ENCODE results near the gene SCLY.
"Not testable (repeated sequence)": the region's sequence is repeated elsewhere in the genome, so short reads cannot be mapped to it uniquely, and the experiment has no call there.

The SCLY gene

GRCh38 chr2:238032755-238033337 lies 28.0 kb upstream of the SCLY start:
- Histone ChIP-seq H3K27me3 (ENCODE audit: control insufficient read depth, insufficient read depth, low read length) (no peaks in the 10 kb centered on the region), H2AFZ (no peak overlapping the region), H3K9me3 (ENCODE audit: control insufficient read depth, low read length) (no peaks in the 10 kb centered on the region), H3K4me3 (ENCODE audit: low read depth, low read length) (no peak overlapping the region), H3K9ac (no peak overlapping the region), H3K4me1 (peaks cover 37% of the 10 kb centered on the region), H3K79me2 (no peaks in the 10 kb centered on the region), H3K4me2 (ENCODE audit: low read length) (no peak overlapping the region), H3K27ac (peak overlapping the region; percentile 98), H3K36me3 (ENCODE audit: control insufficient read depth, insufficient read depth, low read length) (no peaks in the 10 kb centered on the region)
- no peak for TF ChIP-seq CTCF (IDR thresholded peaks at IDR 0.05)

- H3K9me3 ChIP-seq (ENCODE audit: control insufficient read depth, low read length); H3K9ac ChIP-seq; H3K4me2 ChIP-seq (ENCODE audit: low read length); H3K36me3 ChIP-seq (ENCODE audit: control insufficient read depth, insufficient read depth, low read length); H3K4me3 ChIP-seq (ENCODE audit: low read depth, low read length); H2AFZ ChIP-seq; H3K79me2 ChIP-seq; H3K27me3 ChIP-seq (ENCODE audit: control insufficient read depth, insufficient read depth, low read length): not testable (repeated sequence)
- H3K27ac ChIP-seq, result peak overlapping the region; percentile 98
- H3K4me1 ChIP-seq, result peaks cover 37% of the 10 kb centered on the region
Measured at GRCh38 chr2:238033991-238034390, 26.8 kb upstream of the SCLY start.

GRCh38 chr2:238038203-238038602 lies 22.6 kb upstream of the SCLY start:
- Histone ChIP-seq H3K4me1 (peaks cover 12% of the 10 kb centered on the region), H3K9me3 (ENCODE audit: control insufficient read depth, low read length) (no peaks in the 10 kb centered on the region), H3K27ac (no peak overlapping the region), H3K9ac (no peak overlapping the region), H2AFZ (no peak overlapping the region), H3K79me2 (no peaks in the 10 kb centered on the region), H3K4me3 (ENCODE audit: low read depth, low read length) (no peak overlapping the region), H3K36me3 (ENCODE audit: control insufficient read depth, insufficient read depth, low read length) (no peaks in the 10 kb centered on the region), H3K4me2 (ENCODE audit: low read length) (no peak overlapping the region), H3K27me3 (ENCODE audit: control insufficient read depth, insufficient read depth, low read length) (no peaks in the 10 kb centered on the region)
- TF ChIP-seq CTCF (IDR thresholded peaks at IDR 0.05), result no peak

GRCh38 chr2:238039151-238039550 lies 21.6 kb upstream of the SCLY start:
- Histone ChIP-seq H3K4me3 (ENCODE audit: low read depth, low read length) (no peak overlapping the region), H3K27me3 (ENCODE audit: control insufficient read depth, insufficient read depth, low read length) (no peaks in the 10 kb centered on the region), H3K9ac (no peak overlapping the region), H2AFZ (no peak overlapping the region), H3K27ac (no peak overlapping the region), H3K36me3 (ENCODE audit: control insufficient read depth, insufficient read depth, low read length) (no peaks in the 10 kb centered on the region), H3K4me2 (ENCODE audit: low read length) (no peak overlapping the region), H3K9me3 (ENCODE audit: control insufficient read depth, low read length) (no peaks in the 10 kb centered on the region), H3K79me2 (no peaks in the 10 kb centered on the region), H3K4me1 (peaks cover 2% of the 10 kb centered on the region)
- no peak for TF ChIP-seq CTCF (IDR thresholded peaks at IDR 0.05)

- Histone ChIP-seq H3K79me2 (no peaks in the 10 kb centered on the region), H3K4me2 (ENCODE audit: low read length) (no peak overlapping the region), H3K27ac (no peak overlapping the region), H3K9me3 (ENCODE audit: control insufficient read depth, low read length) (no peaks in the 10 kb centered on the region), H3K36me3 (ENCODE audit: control insufficient read depth, insufficient read depth, low read length) (no peaks in the 10 kb centered on the region), H3K4me1 (no peaks in the 10 kb centered on the region), H3K27me3 (ENCODE audit: control insufficient read depth, insufficient read depth, low read length) (no peaks in the 10 kb centered on the region), H2AFZ (no peak overlapping the region), H3K9ac (no peak overlapping the region), H3K4me3 (ENCODE audit: low read depth, low read length) (no peak overlapping the region)
- TF ChIP-seq CTCF (IDR thresholded peaks at IDR 0.05), result no peak
Measured at GRCh38 chr2:238039985-238040384, 20.8 kb upstream of the SCLY start.
